PC-3 (cell line): ENCODE data around the gene UAP1L1. TPM values are rescaled to one million over a fixed set of nuclear protein-coding genes. Genes with fewer than 3 reads are reported as not detected.
"Not testable (repeated sequence)": the region's sequence is repeated elsewhere in the genome, so short reads cannot be mapped to it uniquely, and the experiment has no call there.

Source experiments
- ATAC-seq: fragments of 200-7000 bp; cut with Tn5 transposase; 2 replicates; pipeline ENCODE4 v1.9.1; 2020; ENCODE audit warnings: mild to moderate bottlenecking, moderate library complexity
- BruUV-seq: library from RNA; stranded (reverse); fragments of 400-500 nt; replicated peaks from 2 replicates; lab custom pipeline; 2021; lab: Mats Ljungman, UMichigan
- CTCF ChIA-PET: fragments of 300-600 bp; sonication (Branson Sonifier 250); formaldehyde crosslinking; loops from one replicate; lab custom pipeline; 2022; ENCODE audit warnings: antibody characterized with exemption; lab: Charles Lee
- POLR2A ChIA-PET: fragments of 300-600 bp; sonication (Branson Sonifier 250); formaldehyde crosslinking; loops from one replicate; lab custom pipeline; 2022; ENCODE audit warnings: antibody characterized with exemption; ENCODE audit not compliant: unreplicated experiment; lab: Charles Lee
- DNase-seq: peaks from one replicate; pipeline ENCODE4 v3.0.0-alpha.2; 2015
- H2AFZ ChIP-seq: fragments of 300-600 bp; sonication (generic); 2 replicates; pipeline ENCODE4 v1.6.0; 2016; ENCODE audit warnings: antibody characterized with exemption, low read length
- H3F3A ChIP-seq: fragments of 300-600 bp; sonication (generic); one replicate; pipeline ENCODE4 v1.6.0; 2017; ENCODE audit warnings: antibody characterized with exemption, low read length, control low read depth, mild to moderate bottlenecking; ENCODE audit not compliant: unreplicated experiment
- H3K27ac ChIP-seq: fragments of 300-600 bp; sonication (generic); 2 replicates; pipeline ENCODE4 v1.5.1; 2016; ENCODE audit warnings: mild to moderate bottlenecking, low read length
- H3K27me3 ChIP-seq: fragments of 300-600 bp; sonication (generic); 2 replicates; pipeline ENCODE4 v1.6.1; 2016; ENCODE audit warnings: low read length, mixed read lengths
- H3K36me3 ChIP-seq: fragments of 300-600 bp; sonication (generic); 2 replicates; pipeline ENCODE4 v1.6.1; 2016; ENCODE audit warnings: low read depth, mixed run types, low read length, mixed read lengths
- H3K4me1 ChIP-seq: fragments of 300-600 bp; sonication (generic); 2 replicates; pipeline ENCODE4 v1.5.1; 2016; ENCODE audit warnings: low read length; ENCODE audit not compliant: insufficient read depth
- H3K4me2 ChIP-seq: fragments of 300-600 bp; sonication (generic); 2 replicates; pipeline ENCODE4 v1.6.0; 2016; ENCODE audit warnings: low read length
- H3K4me3 ChIP-seq: fragments of 300-600 bp; sonication (generic); 2 replicates; pipeline ENCODE4 v1.5.1; 2016; ENCODE audit warnings: mild to moderate bottlenecking, low read length, mixed read lengths
- H3K79me2 ChIP-seq: fragments of 300-600 bp; sonication (generic); 2 replicates; pipeline ENCODE4 v1.6.1; 2017; ENCODE audit warnings: low read length, mixed read lengths
- H3K9ac ChIP-seq: fragments of 300-600 bp; sonication (generic); 2 replicates; pipeline ENCODE4 v1.6.0; 2016; ENCODE audit warnings: mild to moderate bottlenecking, low read length
- H3K9me2 ChIP-seq: fragments of 300-600 bp; sonication (generic); replicated peaks from 2 replicates; pipeline ENCODE4 v1.6.1; 2016; ENCODE audit warnings: mixed run types, low read length, mixed read lengths
- H3K9me3 ChIP-seq: fragments of 300-600 bp; sonication (generic); 2 replicates; pipeline ENCODE4 v1.6.1; 2016; ENCODE audit warnings: low read length, mixed read lengths
- H4K20me1 ChIP-seq: fragments of 300-600 bp; sonication (generic); 2 replicates; pipeline ENCODE4 v1.6.1; 2016; ENCODE audit warnings: low read length, mixed read lengths
- CTCF ChIP-seq: fragments of 300-600 bp; sonication (generic); conservative IDR thresholded peaks from 2 replicates; pipeline ENCODE4 v1.5.1; 2017; ENCODE audit warnings: antibody characterized with exemption, low read depth, mild to moderate bottlenecking, low read length
- EZH2 ChIP-seq: fragments of 300-600 bp; sonication (generic); IDR thresholded peaks from one replicate; pipeline ENCODE4 v1.6.1; 2017; ENCODE audit warnings: antibody characterized with exemption, mild to moderate bottlenecking, low read length; ENCODE audit not compliant: unreplicated experiment
- EZH2phosphoT487 ChIP-seq: fragments of 300-600 bp; sonication (generic); IDR thresholded peaks from 2 replicates; pipeline ENCODE4 v1.6.1; 2018; ENCODE audit warnings: mild to moderate bottlenecking, antibody characterized with exemption, low read length, borderline replicate concordance
- intact Hi-C: fragments of 100-400 bp; cut with micrococcal nuclease; formaldehyde crosslinking; loops from 2 replicates; pipeline ENCODE4 v1.9.0; 2023
- total RNA-seq: library from RNA; depleted of rRNA; stranded (reverse); fragments of >200 nt; gene quantifications from 2 replicates; pipeline ENCODE4 v1.2.3, GENCODE V29; 2014

The UAP1L1 gene
- total RNA-seq, 1 experiment from 2014 or later = 5.0 TPM

- intact Hi-C loops = loop anchor here (5.0 kb wide), 1 partner anchor 111 kb away; the partner anchor contains the start of genes CYSRT1 and RNF224
- no peak overlapping the region for H2AFZ ChIP-seq
- no peak overlapping the region for H3K4me3 ChIP-seq
- H3K79me2 ChIP-seq = no peaks in the 10 kb centered on the region
- ChIA-PET CTCF (no interaction called here), POLR2A (interaction anchor here (0.6 kb wide), 1 partner anchor 107 kb away, joined by 5 read pairs; no protein-coding TSS in a partner anchor)
- no peak overlapping the region for H3K4me2 ChIP-seq
- BruUV-seq = no TSS peak
- H3K9me2 ChIP-seq = no peaks in the 10 kb centered on the region
- H3K9me3 ChIP-seq = no peaks in the 10 kb centered on the region
- no peaks in the 10 kb centered on the region for H4K20me1 ChIP-seq
- H3F3A ChIP-seq = no peaks in the 10 kb centered on the region
- ATAC-seq = no peak
- H3K27ac ChIP-seq = no peak overlapping the region
- no peaks in the 10 kb centered on the region for H3K27me3 ChIP-seq
- no peak overlapping the region for H3K9ac ChIP-seq
- no peak for DNase-seq
- no peaks in the 10 kb centered on the region for H3K36me3 ChIP-seq
- H3K4me1 ChIP-seq = 0 out of 2 replicates have a peak, but pooled peaks cover 5% of the 10 kb centered on the region
- TF ChIP-seq EZH2phosphoT487 = no peak
- no peak for TF ChIP-seq CTCF
- TF ChIP-seq EZH2 = no peak
These were observed 39.4 kb downstream of the UAP1L1 start for GRCh38 chr9:137116728-137117127.

DNA sequence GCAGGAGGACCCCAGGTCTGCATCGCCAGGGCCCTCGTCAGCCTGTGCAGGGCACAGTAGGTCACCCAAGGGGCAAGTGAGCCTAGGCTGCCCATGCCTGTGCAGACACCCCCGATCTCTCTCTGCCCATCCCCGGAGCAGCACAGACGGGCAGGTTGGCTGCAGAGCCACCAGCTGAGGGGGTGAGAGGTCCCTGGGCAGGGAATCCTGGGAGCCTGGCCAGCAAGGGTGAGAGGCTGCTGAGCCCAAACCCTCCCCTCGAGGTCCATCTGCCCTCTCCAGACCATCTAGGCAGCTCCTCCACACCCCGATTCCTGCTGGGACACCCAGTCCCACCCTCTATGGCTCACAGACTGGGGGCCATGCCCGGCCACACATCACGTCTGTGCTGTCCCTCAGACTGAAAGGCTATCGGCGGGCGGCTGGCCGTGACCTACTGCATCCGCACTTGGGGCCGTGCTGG lies 40.0 kb downstream of the UAP1L1 start:
- H3K9ac ChIP-seq = no peak overlapping the region
- DNase-seq = no peak
- H3F3A ChIP-seq = no peaks in the 10 kb centered on the region
- no peak for ATAC-seq
- POLR2A ChIA-PET = no interaction called here
- TF ChIP-seq EZH2phosphoT487 (no peak), EZH2 (no peak), CTCF (no peak)
- H3K4me1 ChIP-seq = 0 out of 2 replicates have a peak, but pooled peaks cover 5% of the 10 kb centered on the region
- intact Hi-C loops = loop anchor here (5.0 kb wide), 1 partner anchor 110 kb away; the partner anchor contains the start of genes CYSRT1 and RNF224
- no peak overlapping the region for H3K4me2 ChIP-seq
- H3K27ac ChIP-seq = no peak overlapping the region
- H3K9me3 ChIP-seq = no peaks in the 10 kb centered on the region
- no peaks in the 10 kb centered on the region for H3K9me2 ChIP-seq
- CTCF ChIA-PET = no interaction called here
- no peak overlapping the region for H3K4me3 ChIP-seq
- H3K36me3 ChIP-seq = no peaks in the 10 kb centered on the region
- no peaks in the 10 kb centered on the region for H4K20me1 ChIP-seq
- no peaks in the 10 kb centered on the region for H3K79me2 ChIP-seq
- no peaks in the 10 kb centered on the region for H3K27me3 ChIP-seq
- no TSS peak for BruUV-seq
- no peak overlapping the region for H2AFZ ChIP-seq

DNA sequence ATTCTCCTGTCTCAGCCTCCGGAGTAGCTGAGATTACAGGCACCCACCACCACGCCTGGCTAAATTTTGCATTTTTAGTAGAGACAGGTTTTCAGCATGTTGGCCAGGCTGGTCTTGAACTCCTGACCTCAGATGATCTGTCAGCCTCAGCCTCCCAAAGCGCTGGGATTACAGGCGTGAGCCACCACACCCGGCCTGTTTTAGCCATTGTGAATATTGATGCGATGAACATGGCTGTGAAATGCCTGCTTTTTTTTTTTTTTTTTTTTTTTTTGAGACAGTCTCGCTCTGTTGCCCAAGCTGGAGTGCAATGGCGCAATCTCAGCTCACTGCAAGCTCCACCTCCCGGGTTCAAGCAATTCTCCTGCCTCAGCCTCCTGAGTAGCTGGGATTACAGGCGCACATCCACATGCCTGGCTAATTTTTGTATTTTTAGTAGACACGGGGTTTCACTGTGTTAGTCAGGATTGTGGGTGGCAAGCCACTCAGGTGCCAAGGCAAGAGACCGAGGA lies 40.8 kb downstream of the UAP1L1 start:
- H3K4me2 ChIP-seq, H3F3A ChIP-seq, H3K9ac ChIP-seq, H3K79me2 ChIP-seq, H3K9me2 ChIP-seq, H2AFZ ChIP-seq, ATAC-seq, BruUV-seq, CTCF ChIA-PET, H3K27ac ChIP-seq, H3K36me3 ChIP-seq, H3K9me3 ChIP-seq, DNase-seq, POLR2A ChIA-PET, H4K20me1 ChIP-seq, H3K27me3 ChIP-seq, H3K4me1 ChIP-seq, H3K4me3 ChIP-seq: not testable (repeated sequence)
- intact Hi-C loops = loop anchor here (5.0 kb wide), 1 partner anchor 109 kb away; the partner anchor contains the start of genes CYSRT1 and RNF224

DNA sequence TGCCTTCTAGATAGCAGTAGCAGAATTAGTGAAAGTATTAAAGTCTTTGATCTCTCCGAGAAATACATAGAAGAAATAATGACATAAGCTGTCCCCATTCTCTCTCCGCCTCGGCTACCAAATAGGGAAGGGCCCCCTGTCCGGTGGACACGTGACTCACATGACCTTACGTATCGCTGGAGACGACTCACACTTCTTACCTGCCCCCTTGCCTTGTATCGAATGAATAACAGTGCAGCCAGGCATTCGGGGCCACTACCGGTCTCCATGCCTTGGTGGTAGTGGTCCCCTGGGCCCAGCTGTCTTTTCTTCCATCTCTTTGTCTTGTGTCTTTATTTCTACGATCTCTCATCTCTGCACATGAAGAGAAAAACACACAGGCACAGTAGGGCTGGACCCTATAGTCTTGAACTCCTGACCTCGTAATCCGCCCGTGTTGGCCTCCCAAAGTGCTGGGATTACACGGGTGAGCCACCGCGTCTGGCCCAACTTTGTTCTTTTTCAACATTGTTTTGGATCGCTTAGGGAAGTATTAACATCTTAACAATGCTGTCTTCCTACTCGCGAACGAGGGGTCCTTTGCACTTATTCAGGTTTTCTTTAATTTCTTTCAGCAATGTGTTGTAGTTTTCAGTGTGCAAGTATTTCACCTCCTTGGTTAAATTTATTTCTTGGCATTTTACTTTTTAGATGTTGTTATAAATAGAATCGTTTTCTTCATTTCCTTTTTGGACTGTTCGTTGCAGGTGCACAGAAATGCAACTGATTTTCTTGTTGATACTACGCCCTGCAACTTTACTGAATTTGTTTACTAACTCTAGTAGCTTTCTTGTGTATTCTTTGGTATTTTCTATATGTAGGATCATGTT lies 44.8 kb downstream of the UAP1L1 start:
- intact Hi-C loops, H3K4me1 ChIP-seq, H4K20me1 ChIP-seq, H3K9me3 ChIP-seq, CTCF ChIA-PET, POLR2A ChIA-PET, DNase-seq, H3K4me2 ChIP-seq, H2AFZ ChIP-seq, H3K9me2 ChIP-seq, H3K27me3 ChIP-seq, H3K9ac ChIP-seq, H3K27ac ChIP-seq, H3K4me3 ChIP-seq, H3K36me3 ChIP-seq, H3F3A ChIP-seq: not testable (repeated sequence)
- peak; percentile 22; the same call in 1 of the 2 replicates for ATAC-seq
- BruUV-seq = TSS peak; percentile 4
- H3K79me2 ChIP-seq = peaks cover 10% of the 10 kb centered on the region
